GM12878 (cell line): ENCODE measurements around the gene VEGFB. TPM values are rescaled to one million over a fixed set of nuclear protein-coding genes. Genes with fewer than 3 reads are reported as not detected.
A peak's percentile ranks its signal among the peaks of the same experiment; 100 is the strongest.

ENCODE experiments used
- ATF2 ChIP-seq: IDR thresholded peaks from 2 replicates; pipeline ENCODE4 v1.6.1; 2012; ENCODE audit warnings: low read length, inconsistent platforms
- CHD4 ChIP-seq: fragments of 200-600 bp; sonication (generic); IDR thresholded peaks from 2 replicates; pipeline ENCODE4 v1.6.1; 2016; ENCODE audit warnings: mild to moderate bottlenecking
- CUX1 ChIP-seq: IDR thresholded peaks from 2 replicates; pipeline ENCODE4 v1.6.1; 2012; ENCODE audit warnings: improper control_type of control experiment, low read depth, low read length; ENCODE audit not compliant: insufficient replicate concordance
- DPF2 ChIP-seq: fragments of 450-650 bp; IDR thresholded peaks from 2 replicates; pipeline ENCODE4 v1.6.1; 2017; ENCODE audit warnings: mild to moderate bottlenecking
- KDM1A ChIP-seq: fragments of 200-600 bp; sonication (generic); IDR thresholded peaks from 2 replicates; pipeline ENCODE4 v1.6.1; 2016; ENCODE audit warnings: borderline replicate concordance
- SP1 ChIP-seq: IDR thresholded peaks from one replicate; pipeline ENCODE4 v1.6.1; 2011; ENCODE audit warnings: low read depth, low read length
- USF2 ChIP-seq: IDR thresholded peaks from 2 replicates; pipeline ENCODE4 v1.6.1; 2011; ENCODE audit warnings: low read depth, low read length, improper control_type of control experiment, borderline replicate concordance
- polyA plus RNA-seq, 11 experiments: library from polyadenylated mRNA; depleted of rRNA in 4 of 11; unstranded in 6 of 11; stranded (reverse) in 5 of 11; fragments of >200 nt; fragmentation: Nextera tagmentation in 4 of 11; fragmentation: Illumina TruSeq in 1 of 11; extraction: Ambion mirVana in 4 of 11; extraction: Trizol in 1 of 11; gene quantifications; 1 replicate in 1 of 11; 2 replicates in 10 of 11; pipeline versions ENCODE4 v1.2.1 to v1.2.3, GENCODE V29; 2011 to 2016; ENCODE audit warnings: inconsistent platforms in 2 of 11, missing spikeins in 2 of 11, low read depth in 1 of 11
- total RNA-seq, 4 experiments: library from RNA; depleted of rRNA in 3 of 4; stranded (reverse); fragments of >200 nt in 3 of 4; fragmentation: Illumina TruSeq in 1 of 4; extraction: Trizol in 1 of 4; gene quantifications; 2 replicates each; pipeline versions ENCODE4 v1.2.1 to v1.2.3, GENCODE V29; 2013 to 2021
- TF ChIP-seq, protein P1 (sequence below): fragments of 450-650 bp; formaldehyde crosslinking; IDR thresholded peaks from 2 replicates; pipeline ENCODE4 v1.4.0; 2022; ENCODE audit warnings: mild to moderate bottlenecking, moderate library complexity
- TF ChIP-seq, protein P2 (sequence below): fragments of 450-650 bp; IDR thresholded peaks from 2 replicates; pipeline ENCODE4 v1.6.1; 2018; ENCODE audit warnings: mild to moderate bottlenecking, low read depth, moderate library complexity; ENCODE audit not compliant: partially characterized antibody
- TF ChIP-seq, protein P3 (sequence below): fragments of 450-650 bp; IDR thresholded peaks from 2 replicates; pipeline ENCODE4 v1.6.1; 2017; ENCODE audit warnings: mild to moderate bottlenecking, moderate library complexity

Gene VEGFB
- total and polyA plus RNA-seq, 10 of the 15 experiments (the other 5 are each of a cell fraction or from before 2014, with no cell fraction given), result 7.0 to 75.8 (median 20.3) TPM

DNA sequence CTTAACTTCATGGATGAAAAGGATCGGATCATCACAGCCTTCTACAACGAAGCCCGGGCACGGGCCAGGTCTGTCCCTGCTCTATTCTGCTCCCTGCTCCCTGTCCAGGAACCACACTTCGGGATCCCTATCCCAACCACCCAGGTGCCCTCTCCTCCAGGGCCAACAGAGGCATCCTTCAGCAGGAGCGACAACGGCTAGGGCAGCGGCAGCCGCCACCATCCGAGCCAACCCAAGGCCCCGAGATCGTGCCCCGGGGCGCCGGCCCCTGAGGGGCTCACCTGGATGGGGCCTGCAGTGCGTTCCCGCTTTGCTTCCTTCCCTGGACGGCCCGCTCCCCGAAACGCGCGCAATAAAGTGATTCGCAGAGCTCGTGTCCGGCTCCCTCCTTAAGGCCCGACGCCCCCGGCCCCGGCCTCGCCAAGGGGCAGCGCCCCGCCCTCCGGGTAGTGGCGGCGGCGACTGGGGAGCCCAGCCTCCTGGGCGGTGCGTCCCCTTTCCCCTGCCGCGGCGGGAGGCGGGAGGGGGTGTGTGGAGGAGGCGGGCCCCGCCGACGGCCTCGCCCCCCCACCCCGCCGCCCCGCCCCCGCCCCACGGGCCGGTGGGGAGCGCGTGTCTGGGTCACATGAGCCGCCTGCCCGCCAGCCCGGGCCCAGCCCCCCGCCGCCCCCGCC, at the start of gene VEGFB (continued):
- TF ChIP-seq, protein P1, sequence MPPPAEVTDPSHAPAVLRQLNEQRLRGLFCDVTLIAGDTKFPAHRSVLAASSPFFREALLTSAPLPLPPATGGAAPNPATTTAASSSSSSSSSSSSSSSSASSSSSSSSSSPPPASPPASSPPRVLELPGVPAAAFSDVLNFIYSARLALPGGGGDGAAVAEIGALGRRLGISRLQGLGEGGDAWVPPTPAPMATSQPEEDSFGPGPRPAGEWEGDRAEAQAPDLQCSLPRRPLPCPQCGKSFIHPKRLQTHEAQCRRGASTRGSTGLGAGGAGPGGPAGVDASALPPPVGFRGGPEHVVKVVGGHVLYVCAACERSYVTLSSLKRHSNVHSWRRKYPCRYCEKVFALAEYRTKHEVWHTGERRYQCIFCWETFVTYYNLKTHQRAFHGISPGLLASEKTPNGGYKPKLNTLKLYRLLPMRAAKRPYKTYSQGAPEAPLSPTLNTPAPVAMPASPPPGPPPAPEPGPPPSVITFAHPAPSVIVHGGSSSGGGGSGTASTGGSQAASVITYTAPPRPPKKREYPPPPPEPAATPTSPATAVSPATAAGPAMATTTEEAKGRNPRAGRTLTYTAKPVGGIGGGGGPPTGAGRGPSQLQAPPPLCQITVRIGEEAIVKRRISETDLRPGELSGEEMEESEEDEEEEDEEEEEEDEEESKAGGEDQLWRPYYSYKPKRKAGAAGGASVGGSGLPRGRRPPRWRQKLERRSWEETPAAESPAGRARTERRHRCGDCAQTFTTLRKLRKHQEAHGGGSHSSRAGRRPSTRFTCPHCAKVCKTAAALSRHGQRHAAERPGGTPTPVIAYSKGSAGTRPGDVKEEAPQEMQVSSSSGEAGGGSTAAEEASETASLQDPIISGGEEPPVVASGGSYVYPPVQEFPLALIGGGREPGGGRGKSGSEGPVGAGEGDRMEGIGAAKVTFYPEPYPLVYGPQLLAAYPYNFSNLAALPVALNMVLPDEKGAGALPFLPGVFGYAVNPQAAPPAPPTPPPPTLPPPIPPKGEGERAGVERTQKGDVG, result no peak
- TF ChIP-seq, protein P2, sequence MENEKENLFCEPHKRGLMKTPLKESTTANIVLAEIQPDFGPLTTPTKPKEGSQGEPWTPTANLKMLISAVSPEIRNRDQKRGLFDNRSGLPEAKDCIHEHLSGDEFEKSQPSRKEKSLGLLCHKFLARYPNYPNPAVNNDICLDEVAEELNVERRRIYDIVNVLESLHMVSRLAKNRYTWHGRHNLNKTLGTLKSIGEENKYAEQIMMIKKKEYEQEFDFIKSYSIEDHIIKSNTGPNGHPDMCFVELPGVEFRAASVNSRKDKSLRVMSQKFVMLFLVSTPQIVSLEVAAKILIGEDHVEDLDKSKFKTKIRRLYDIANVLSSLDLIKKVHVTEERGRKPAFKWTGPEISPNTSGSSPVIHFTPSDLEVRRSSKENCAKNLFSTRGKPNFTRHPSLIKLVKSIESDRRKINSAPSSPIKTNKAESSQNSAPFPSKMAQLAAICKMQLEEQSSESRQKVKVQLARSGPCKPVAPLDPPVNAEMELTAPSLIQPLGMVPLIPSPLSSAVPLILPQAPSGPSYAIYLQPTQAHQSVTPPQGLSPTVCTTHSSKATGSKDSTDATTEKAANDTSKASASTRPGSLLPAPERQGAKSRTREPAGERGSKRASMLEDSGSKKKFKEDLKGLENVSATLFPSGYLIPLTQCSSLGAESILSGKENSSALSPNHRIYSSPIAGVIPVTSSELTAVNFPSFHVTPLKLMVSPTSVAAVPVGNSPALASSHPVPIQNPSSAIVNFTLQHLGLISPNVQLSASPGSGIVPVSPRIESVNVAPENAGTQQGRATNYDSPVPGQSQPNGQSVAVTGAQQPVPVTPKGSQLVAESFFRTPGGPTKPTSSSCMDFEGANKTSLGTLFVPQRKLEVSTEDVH, result no peak
- no peak for TF ChIP-seq CHD4
- peak; percentile 18; the same call in 1 of the 2 replicates for TF ChIP-seq DPF2
- TF ChIP-seq, protein P3, sequence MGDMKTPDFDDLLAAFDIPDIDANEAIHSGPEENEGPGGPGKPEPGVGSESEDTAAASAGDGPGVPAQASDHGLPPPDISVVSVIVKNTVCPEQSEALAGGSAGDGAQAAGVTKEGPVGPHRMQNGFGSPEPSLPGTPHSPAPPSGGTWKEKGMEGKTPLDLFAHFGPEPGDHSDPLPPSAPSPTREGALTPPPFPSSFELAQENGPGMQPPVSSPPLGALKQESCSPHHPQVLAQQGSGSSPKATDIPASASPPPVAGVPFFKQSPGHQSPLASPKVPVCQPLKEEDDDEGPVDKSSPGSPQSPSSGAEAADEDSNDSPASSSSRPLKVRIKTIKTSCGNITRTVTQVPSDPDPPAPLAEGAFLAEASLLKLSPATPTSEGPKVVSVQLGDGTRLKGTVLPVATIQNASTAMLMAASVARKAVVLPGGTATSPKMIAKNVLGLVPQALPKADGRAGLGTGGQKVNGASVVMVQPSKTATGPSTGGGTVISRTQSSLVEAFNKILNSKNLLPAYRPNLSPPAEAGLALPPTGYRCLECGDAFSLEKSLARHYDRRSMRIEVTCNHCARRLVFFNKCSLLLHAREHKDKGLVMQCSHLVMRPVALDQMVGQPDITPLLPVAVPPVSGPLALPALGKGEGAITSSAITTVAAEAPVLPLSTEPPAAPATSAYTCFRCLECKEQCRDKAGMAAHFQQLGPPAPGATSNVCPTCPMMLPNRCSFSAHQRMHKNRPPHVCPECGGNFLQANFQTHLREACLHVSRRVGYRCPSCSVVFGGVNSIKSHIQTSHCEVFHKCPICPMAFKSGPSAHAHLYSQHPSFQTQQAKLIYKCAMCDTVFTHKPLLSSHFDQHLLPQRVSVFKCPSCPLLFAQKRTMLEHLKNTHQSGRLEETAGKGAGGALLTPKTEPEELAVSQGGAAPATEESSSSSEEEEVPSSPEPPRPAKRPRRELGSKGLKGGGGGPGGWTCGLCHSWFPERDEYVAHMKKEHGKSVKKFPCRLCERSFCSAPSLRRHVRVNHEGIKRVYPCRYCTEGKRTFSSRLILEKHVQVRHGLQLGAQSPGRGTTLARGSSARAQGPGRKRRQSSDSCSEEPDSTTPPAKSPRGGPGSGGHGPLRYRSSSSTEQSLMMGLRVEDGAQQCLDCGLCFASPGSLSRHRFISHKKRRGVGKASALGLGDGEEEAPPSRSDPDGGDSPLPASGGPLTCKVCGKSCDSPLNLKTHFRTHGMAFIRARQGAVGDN, result no peak
- TF ChIP-seq ATF2, result no peak
- no peak for TF ChIP-seq KDM1A
- no peak for TF ChIP-seq SP1
- TF ChIP-seq USF2, result no peak
- no peak for TF ChIP-seq CUX1
